WTC11 (cell line): ENCODE measurements around the gene IL1RAPL1. TPM values are rescaled to one million over a fixed set of nuclear protein-coding genes. Genes with fewer than 3 reads are reported as not detected.

Source experiments
- ATAC-seq: fragments of 200-7000 bp; cut with Tn5 transposase; 2 replicates; pipeline ENCODE4 v1.10.0; 2021; ENCODE audit warnings: mild to moderate bottlenecking, moderate library complexity
- CTCF ChIA-PET: fragments of 300-600 bp; sonication (Branson Sonifier 250); formaldehyde crosslinking; loops from one replicate; lab custom pipeline; 2021; ENCODE audit warnings: antibody characterized with exemption; lab: Charles Lee
- POLR2A ChIA-PET: fragments of 350-600 bp; sonication (Branson Sonifier 250); formaldehyde crosslinking; loops from one replicate; lab custom pipeline; 2021; ENCODE audit warnings: antibody characterized with exemption; lab: Charles Lee
- DNase-seq: peaks from one replicate; pipeline ENCODE4 v3.0.0; 2021; ENCODE audit warnings: low spot score
- H3K27ac Mint-ChIP-seq: 2 replicates; pipeline ENCODE4 v1.8.0; 2021; ENCODE audit warnings: mixed read lengths
- H3K27me3 Mint-ChIP-seq: 2 replicates; pipeline ENCODE4 v1.8.0; 2021; ENCODE audit warnings: low read depth, mild to moderate bottlenecking, moderate library complexity, mixed read lengths
- H3K36me3 Mint-ChIP-seq: 2 replicates; pipeline ENCODE4 v1.8.0; 2021; ENCODE audit warnings: mixed read lengths
- H3K4me1 Mint-ChIP-seq: 2 replicates; pipeline ENCODE4 v1.8.0; 2022; ENCODE audit warnings: mixed read lengths
- H3K4me3 Mint-ChIP-seq: 2 replicates; pipeline ENCODE4 v1.8.0; 2021; ENCODE audit warnings: mild to moderate bottlenecking, moderate library complexity, mixed read lengths
- H3K9me3 Mint-ChIP-seq: 2 replicates; pipeline ENCODE4 v1.8.0; 2021; ENCODE audit warnings: mixed read lengths
- AFF4 ChIP-seq: sonication (generic); formaldehyde crosslinking; IDR thresholded peaks from 2 replicates; pipeline ENCODE4 v1.8.1; 2023; ENCODE audit warnings: mild to moderate bottlenecking, missing genetic modification reagents, borderline replicate concordance
- CDX4 ChIP-seq: fragments of 250-450 bp; sonication (Bioruptor Pico); IDR thresholded peaks from 2 replicates; pipeline ENCODE4 v1.9.0; 2021; ENCODE audit warnings: moderate library complexity, mild to moderate bottlenecking, inconsistent platforms, borderline replicate concordance
- CREB1 ChIP-seq: sonication (generic); formaldehyde crosslinking; IDR thresholded peaks from 2 replicates; pipeline ENCODE4 v1.8.0; 2023; ENCODE audit warnings: mild to moderate bottlenecking, missing genetic modification reagents
- CREM ChIP-seq: sonication (generic); formaldehyde crosslinking; IDR thresholded peaks from 2 replicates; pipeline ENCODE4 v1.8.1; 2022; ENCODE audit warnings: mild to moderate bottlenecking, missing genetic modification reagents, moderate library complexity
- E2F5 ChIP-seq: sonication (generic); formaldehyde crosslinking; IDR thresholded peaks from 2 replicates; pipeline ENCODE4 v1.8.1; 2022; ENCODE audit warnings: mild to moderate bottlenecking, moderate library complexity, missing genetic modification reagents
- ERG ChIP-seq: fragments of 250-450 bp; sonication (Bioruptor Pico); IDR thresholded peaks from 2 replicates; pipeline ENCODE4 v1.8.0; 2021; ENCODE audit warnings: mild to moderate bottlenecking
- ETV6 ChIP-seq: sonication (generic); formaldehyde crosslinking; IDR thresholded peaks from 2 replicates; pipeline ENCODE4 v1.8.1; 2022; ENCODE audit warnings: mild to moderate bottlenecking, missing genetic modification reagents
- FOXP1 ChIP-seq: sonication (generic); formaldehyde crosslinking; IDR thresholded peaks from 2 replicates; pipeline ENCODE4 v1.8.0; 2022; ENCODE audit warnings: missing genetic modification reagents, mild to moderate bottlenecking, moderate library complexity, borderline replicate concordance
- GABPB1 ChIP-seq: sonication (generic); formaldehyde crosslinking; IDR thresholded peaks from 2 replicates; pipeline ENCODE4 v1.8.1; 2023; ENCODE audit warnings: mild to moderate bottlenecking, missing genetic modification reagents
- HMGXB4 ChIP-seq: sonication (generic); formaldehyde crosslinking; IDR thresholded peaks from 2 replicates; pipeline ENCODE4 v1.8.1; 2023; ENCODE audit warnings: mild to moderate bottlenecking, moderate library complexity, missing genetic modification reagents
- JUN ChIP-seq: sonication (generic); formaldehyde crosslinking; IDR thresholded peaks from 2 replicates; pipeline ENCODE4 v1.8.0; 2023; ENCODE audit warnings: mild to moderate bottlenecking, missing genetic modification reagents
- KAT7 ChIP-seq: sonication (generic); formaldehyde crosslinking; IDR thresholded peaks from 2 replicates; pipeline ENCODE4 v1.8.1; 2023; ENCODE audit warnings: missing genetic modification reagents, mild to moderate bottlenecking, borderline replicate concordance
- MLX ChIP-seq: sonication (generic); formaldehyde crosslinking; IDR thresholded peaks from 2 replicates; pipeline ENCODE4 v1.8.1; 2023; ENCODE audit warnings: mild to moderate bottlenecking, missing genetic modification reagents, moderate library complexity
- NR1H2 ChIP-seq: sonication (generic); formaldehyde crosslinking; IDR thresholded peaks from 2 replicates; pipeline ENCODE4 v1.9.0; 2021; ENCODE audit warnings: mild to moderate bottlenecking, moderate library complexity, missing genetic modification reagents
- RELA ChIP-seq: sonication (generic); formaldehyde crosslinking; IDR thresholded peaks from 2 replicates; pipeline ENCODE4 v1.8.1; 2022; ENCODE audit warnings: missing genetic modification reagents, mild to moderate bottlenecking, borderline replicate concordance
- SOX15 ChIP-seq: fragments of 250-450 bp; sonication (Bioruptor Pico); IDR thresholded peaks from 2 replicates; pipeline ENCODE4 v1.9.0; 2021; ENCODE audit warnings: mild to moderate bottlenecking
- SP1 ChIP-seq: sonication (generic); formaldehyde crosslinking; conservative IDR thresholded peaks from 2 replicates; pipeline ENCODE4 v1.8.1; 2022; ENCODE audit warnings: missing genetic modification reagents
- STAT6 ChIP-seq: sonication (generic); formaldehyde crosslinking; conservative IDR thresholded peaks from 2 replicates; pipeline ENCODE4 v1.8.1; 2023; ENCODE audit warnings: mild to moderate bottlenecking, low read depth, missing genetic modification reagents, moderate library complexity
- TEAD1 ChIP-seq: sonication (generic); formaldehyde crosslinking; IDR thresholded peaks from 2 replicates; pipeline ENCODE4 v1.8.0; 2022; ENCODE audit warnings: mild to moderate bottlenecking, missing genetic modification reagents
- ZBTB43 ChIP-seq: sonication (generic); formaldehyde crosslinking; IDR thresholded peaks from 2 replicates; pipeline ENCODE4 v1.8.1; 2023; ENCODE audit warnings: mild to moderate bottlenecking, missing genetic modification reagents
- ZMAT4 ChIP-seq: fragments of 250-450 bp; sonication (Bioruptor Pico); IDR thresholded peaks from 2 replicates; pipeline ENCODE4 v1.9.0; 2021; ENCODE audit warnings: mild to moderate bottlenecking
- ZNF219 ChIP-seq: sonication (generic); formaldehyde crosslinking; IDR thresholded peaks from 2 replicates; pipeline ENCODE4 v1.8.0; 2023; ENCODE audit warnings: missing genetic modification reagents, mild to moderate bottlenecking, borderline replicate concordance
- ZNF416 ChIP-seq: fragments of 250-450 bp; sonication (Bioruptor Pico); IDR thresholded peaks from 2 replicates; pipeline ENCODE4 v1.9.0; 2021; ENCODE audit warnings: mild to moderate bottlenecking, inconsistent platforms
- ZNF423 ChIP-seq: fragments of 250-450 bp; sonication (Bioruptor Pico); IDR thresholded peaks from 2 replicates; pipeline ENCODE4 v2.1.2; 2022; ENCODE audit warnings: mild to moderate bottlenecking, moderate library complexity
- total RNA-seq: library from RNA; stranded (reverse); gene quantifications from 3 replicates; pipeline ENCODE4 v1.2.3, GENCODE V29; 2021

Gene IL1RAPL1
- total RNA-seq, 1 experiment from 2014 or later: 0.13 TPM

GRCh38 chrX:29269390-29269789 is 682.1 kb downstream of the IL1RAPL1 start:
- POLR2A ChIA-PET: no interaction called here
- no peak for ATAC-seq
- Mint-ChIP-seq H3K9me3 (no peaks in the 10 kb centered on the region), H3K27me3 (no peaks in the 10 kb centered on the region), H3K36me3 (no peaks in the 10 kb centered on the region), H3K4me3 (no peak overlapping the region), H3K27ac (no peak overlapping the region), H3K4me1 (no peaks in the 10 kb centered on the region)
- TF ChIP-seq CREM (CRISPR knock-in tag) (no peak), ZMAT4 (CRISPR knock-in tag) (no peak), FOXP1 (no peak), ZNF423 (CRISPR knock-in tag) (no peak), MLX (CRISPR knock-in tag) (no peak), SOX15 (CRISPR knock-in tag) (no peak), ZNF219 (CRISPR knock-in tag) (no peak), KAT7 (CRISPR knock-in tag) (no peak), CREB1 (no peak), STAT6 (no peak), TEAD1 (no peak), ETV6 (no peak)
- DNase-seq: no peak
- CTCF ChIA-PET: no interaction called here

GRCh38 chrX:29274517-29274916 is 687.3 kb downstream of the IL1RAPL1 start:
- TF ChIP-seq NR1H2 (CRISPR knock-in tag) (no peak), SP1 (no peak), JUN (CRISPR knock-in tag) (no peak), ERG (no peak), AFF4 (CRISPR knock-in tag) (no peak), CDX4 (CRISPR knock-in tag) (no peak), E2F5 (no peak), HMGXB4 (no peak), RELA (CRISPR knock-in tag) (no peak), GABPB1 (CRISPR knock-in tag) (no peak), TEAD1 (no peak), ZBTB43 (CRISPR knock-in tag) (no peak), ZNF416 (no peak)
- H3K36me3 Mint-ChIP-seq: no peaks in the 10 kb centered on the region
- ChIA-PET CTCF (no interaction called here), POLR2A (no interaction called here)
- H3K27ac Mint-ChIP-seq: no peak overlapping the region
- ATAC-seq (no peak), DNase-seq (no peak)
- H3K4me3 Mint-ChIP-seq: no peak overlapping the region
- no peaks in the 10 kb centered on the region for H3K9me3 Mint-ChIP-seq
- peaks cover 4% of the 10 kb centered on the region; the same call in 1 of the 2 replicates for H3K27me3 Mint-ChIP-seq
- H3K4me1 Mint-ChIP-seq: no peaks in the 10 kb centered on the region
